SK-N-SH treated with all-trans-retinoic acid at 6 μM for 48 hours (cell line): ENCODE data around the gene NUDT2.

ENCODE experiments used
- ATAC-seq: fragments of 200-7000 bp; cut with Tn5 transposase; 3 replicates; pipeline ENCODE4 v1.9.1; 2020; ENCODE audit warnings: mild to moderate bottlenecking, moderate library complexity
- ARNTL ChIP-seq: fragments of 450-650 bp; formaldehyde crosslinking; IDR thresholded peaks from 2 replicates; pipeline ENCODE4 v1.5.0; 2020; ENCODE audit warnings: low read depth, mild to moderate bottlenecking, moderate library complexity, borderline replicate concordance
- BACH2 ChIP-seq: fragments of 250-450 bp; sonication (Bioruptor Pico); IDR thresholded peaks from 2 replicates; pipeline ENCODE4 v1.9.0; 2021; ENCODE audit warnings: mild to moderate bottlenecking, borderline replicate concordance
- CSDC2 ChIP-seq: fragments of 250-450 bp; sonication (Bioruptor Pico); IDR thresholded peaks from 2 replicates; pipeline ENCODE4 v1.5.0; 2020; ENCODE audit warnings: mild to moderate bottlenecking, moderate library complexity
- GLIS3 ChIP-seq: fragments of 250-450 bp; sonication (Bioruptor Pico); IDR thresholded peaks from 2 replicates; pipeline ENCODE4 v1.5.0; 2020; ENCODE audit warnings: mild to moderate bottlenecking, moderate library complexity
- ISL1 ChIP-seq: fragments of 250-450 bp; sonication (Bioruptor Pico); IDR thresholded peaks from 2 replicates; pipeline ENCODE4 v2.1.2; 2022; ENCODE audit warnings: mild to moderate bottlenecking, moderate library complexity
- OSR1 ChIP-seq: fragments of 250-450 bp; sonication (Bioruptor Pico); IDR thresholded peaks from 2 replicates; pipeline ENCODE4 v1.8.0; 2022; ENCODE audit warnings: moderate library complexity, mild to moderate bottlenecking, inconsistent platforms
- PPARA ChIP-seq: fragments of 250-450 bp; sonication (Bioruptor Pico); IDR thresholded peaks from 2 replicates; pipeline ENCODE4 v1.5.0; 2020; ENCODE audit warnings: mild to moderate bottlenecking, borderline replicate concordance
- RARB ChIP-seq: fragments of 250-450 bp; sonication (Bioruptor Pico); IDR thresholded peaks from 2 replicates; pipeline ENCODE4 v1.8.0; 2021; ENCODE audit warnings: mild to moderate bottlenecking, moderate library complexity
- SNAI2 ChIP-seq: fragments of 250-450 bp; sonication (Bioruptor Pico); IDR thresholded peaks from 2 replicates; pipeline ENCODE4 v1.5.0; 2020; ENCODE audit warnings: mild to moderate bottlenecking, moderate library complexity
- TCF4 ChIP-seq: fragments of 250-450 bp; sonication (Bioruptor Pico); IDR thresholded peaks from 2 replicates; pipeline ENCODE4 v1.8.0; 2021; ENCODE audit warnings: mild to moderate bottlenecking, moderate library complexity, borderline replicate concordance
- TOX ChIP-seq: fragments of 250-450 bp; sonication (Bioruptor Pico); IDR thresholded peaks from 2 replicates; pipeline ENCODE4 v1.8.0; 2021; ENCODE audit warnings: mild to moderate bottlenecking, moderate library complexity, borderline replicate concordance
- ZC3H10 ChIP-seq: fragments of 250-450 bp; sonication (Bioruptor Pico); IDR thresholded peaks from 2 replicates; pipeline ENCODE4 v1.5.1; 2021; ENCODE audit warnings: mild to moderate bottlenecking, moderate library complexity
- ZFP3 ChIP-seq: fragments of 250-450 bp; sonication (Bioruptor Pico); IDR thresholded peaks from 2 replicates; pipeline ENCODE4 v1.5.0; 2020; ENCODE audit warnings: mild to moderate bottlenecking, moderate library complexity
- ZFP30 ChIP-seq: fragments of 450-650 bp; formaldehyde crosslinking; IDR thresholded peaks from 2 replicates; pipeline ENCODE4 v1.5.0; 2022; ENCODE audit warnings: mild to moderate bottlenecking, moderate library complexity
- ZNF565 ChIP-seq: fragments of 450-650 bp; formaldehyde crosslinking; conservative IDR thresholded peaks from 2 replicates; pipeline ENCODE4 v1.5.0; 2020; ENCODE audit warnings: low read depth, mild to moderate bottlenecking, moderate library complexity
- ZNF70 ChIP-seq: fragments of 450-650 bp; formaldehyde crosslinking; IDR thresholded peaks from 2 replicates; pipeline ENCODE4 v1.5.0; 2020; ENCODE audit warnings: mild to moderate bottlenecking, moderate library complexity
- ZNF8 ChIP-seq: fragments of 450-650 bp; formaldehyde crosslinking; IDR thresholded peaks from 2 replicates; pipeline ENCODE4 v1.5.0; 2020; ENCODE audit warnings: mild to moderate bottlenecking, moderate library complexity
- TF ChIP-seq, protein P1 (sequence below): fragments of 250-450 bp; sonication (Bioruptor Pico); IDR thresholded peaks from 2 replicates; pipeline ENCODE4 v1.8.0; 2021; ENCODE audit warnings: low read depth, mild to moderate bottlenecking, moderate library complexity, borderline replicate concordance
- TF ChIP-seq, protein P2 (sequence below): fragments of 250-450 bp; sonication (Bioruptor Pico); IDR thresholded peaks from 2 replicates; pipeline ENCODE4 v1.5.1; 2021; ENCODE audit warnings: mild to moderate bottlenecking, moderate library complexity
- TF ChIP-seq, protein P3 (sequence below): fragments of 250-450 bp; sonication (Bioruptor Pico); IDR thresholded peaks from 2 replicates; pipeline ENCODE4 v1.5.1; 2020; ENCODE audit warnings: low read depth, mild to moderate bottlenecking, moderate library complexity
- TF ChIP-seq, protein P4 (sequence below): fragments of 250-450 bp; sonication (Bioruptor Pico); IDR thresholded peaks from 2 replicates; pipeline ENCODE4 v1.8.0; 2020; ENCODE audit warnings: mild to moderate bottlenecking, moderate library complexity, borderline replicate concordance
- TF ChIP-seq, protein P5 (sequence below): fragments of 250-450 bp; sonication (Bioruptor Pico); IDR thresholded peaks from 2 replicates; pipeline ENCODE4 v1.5.0; 2020; ENCODE audit warnings: mild to moderate bottlenecking, moderate library complexity

Gene NUDT2

DNA sequence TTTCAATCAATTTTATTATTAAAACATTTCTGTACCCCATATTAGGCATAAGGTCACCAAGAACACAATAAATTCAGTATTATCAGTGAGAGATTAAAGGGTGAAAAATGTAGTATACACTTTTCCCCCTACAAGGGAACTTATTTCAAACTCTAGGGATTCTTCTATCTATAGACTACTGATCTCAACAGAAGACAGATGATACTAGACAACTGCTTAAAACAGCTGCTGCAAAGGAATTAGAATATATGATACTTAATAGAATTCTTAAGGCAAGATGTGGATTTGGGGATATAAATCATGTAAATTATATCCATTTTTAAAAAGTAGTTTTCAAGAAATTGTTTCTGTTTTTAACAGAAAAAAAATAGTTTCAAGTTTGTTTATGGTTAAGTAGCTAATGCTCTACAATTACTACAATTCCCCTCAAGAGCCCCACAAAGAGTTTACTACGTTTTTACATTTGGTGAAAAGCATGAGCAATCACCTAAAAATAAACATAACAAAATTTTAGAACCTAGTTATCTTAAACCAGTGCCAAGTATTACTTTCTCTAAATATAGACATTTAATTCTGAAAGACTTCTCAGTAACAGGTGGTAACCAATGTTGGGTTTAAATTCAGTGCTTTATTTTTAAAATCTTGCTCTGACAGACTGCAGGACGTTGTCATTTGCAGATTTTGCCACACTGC lies 6.3 kb upstream of the NUDT2 start:
- no peak for ATAC-seq
- no peak for TF ChIP-seq TCF4 (CRISPR knock-in tag)
- TF ChIP-seq SNAI2 (CRISPR knock-in tag): no peak
- TF ChIP-seq BACH2 (CRISPR knock-in tag): no peak
- TF ChIP-seq, protein P1, sequence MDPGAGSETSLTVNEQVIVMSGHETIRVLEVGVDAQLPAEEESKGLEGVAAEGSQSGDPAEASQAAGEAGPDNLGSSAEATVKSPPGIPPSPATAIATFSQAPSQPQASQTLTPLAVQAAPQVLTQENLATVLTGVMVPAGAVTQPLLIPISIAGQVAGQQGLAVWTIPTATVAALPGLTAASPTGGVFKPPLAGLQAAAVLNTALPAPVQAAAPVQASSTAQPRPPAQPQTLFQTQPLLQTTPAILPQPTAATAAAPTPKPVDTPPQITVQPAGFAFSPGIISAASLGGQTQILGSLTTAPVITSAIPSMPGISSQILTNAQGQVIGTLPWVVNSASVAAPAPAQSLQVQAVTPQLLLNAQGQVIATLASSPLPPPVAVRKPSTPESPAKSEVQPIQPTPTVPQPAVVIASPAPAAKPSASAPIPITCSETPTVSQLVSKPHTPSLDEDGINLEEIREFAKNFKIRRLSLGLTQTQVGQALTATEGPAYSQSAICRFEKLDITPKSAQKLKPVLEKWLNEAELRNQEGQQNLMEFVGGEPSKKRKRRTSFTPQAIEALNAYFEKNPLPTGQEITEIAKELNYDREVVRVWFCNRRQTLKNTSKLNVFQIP (CRISPR knock-in tag): no peak
- TF ChIP-seq CSDC2 (CRISPR knock-in tag): no peak
- TF ChIP-seq ZNF70 (CRISPR knock-in tag): no peak
- TF ChIP-seq, protein P2, sequence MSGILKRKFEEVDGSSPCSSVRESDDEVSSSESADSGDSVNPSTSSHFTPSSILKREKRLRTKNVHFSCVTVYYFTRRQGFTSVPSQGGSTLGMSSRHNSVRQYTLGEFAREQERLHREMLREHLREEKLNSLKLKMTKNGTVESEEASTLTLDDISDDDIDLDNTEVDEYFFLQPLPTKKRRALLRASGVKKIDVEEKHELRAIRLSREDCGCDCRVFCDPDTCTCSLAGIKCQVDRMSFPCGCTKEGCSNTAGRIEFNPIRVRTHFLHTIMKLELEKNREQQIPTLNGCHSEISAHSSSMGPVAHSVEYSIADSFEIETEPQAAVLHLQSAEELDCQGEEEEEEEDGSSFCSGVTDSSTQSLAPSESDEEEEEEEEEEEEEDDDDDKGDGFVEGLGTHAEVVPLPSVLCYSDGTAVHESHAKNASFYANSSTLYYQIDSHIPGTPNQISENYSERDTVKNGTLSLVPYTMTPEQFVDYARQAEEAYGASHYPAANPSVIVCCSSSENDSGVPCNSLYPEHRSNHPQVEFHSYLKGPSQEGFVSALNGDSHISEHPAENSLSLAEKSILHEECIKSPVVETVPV (CRISPR knock-in tag): no peak
- no peak for TF ChIP-seq ZNF565 (CRISPR knock-in tag)
- TF ChIP-seq TOX (CRISPR knock-in tag): no peak
- no peak for TF ChIP-seq ISL1 (CRISPR knock-in tag)
- TF ChIP-seq ZC3H10 (CRISPR knock-in tag): no peak
- no peak for TF ChIP-seq ZFP30 (CRISPR knock-in tag)
- no peak for TF ChIP-seq ZFP3 (CRISPR knock-in tag)
- no peak for TF ChIP-seq GLIS3 (CRISPR knock-in tag)
- TF ChIP-seq, protein P3, sequence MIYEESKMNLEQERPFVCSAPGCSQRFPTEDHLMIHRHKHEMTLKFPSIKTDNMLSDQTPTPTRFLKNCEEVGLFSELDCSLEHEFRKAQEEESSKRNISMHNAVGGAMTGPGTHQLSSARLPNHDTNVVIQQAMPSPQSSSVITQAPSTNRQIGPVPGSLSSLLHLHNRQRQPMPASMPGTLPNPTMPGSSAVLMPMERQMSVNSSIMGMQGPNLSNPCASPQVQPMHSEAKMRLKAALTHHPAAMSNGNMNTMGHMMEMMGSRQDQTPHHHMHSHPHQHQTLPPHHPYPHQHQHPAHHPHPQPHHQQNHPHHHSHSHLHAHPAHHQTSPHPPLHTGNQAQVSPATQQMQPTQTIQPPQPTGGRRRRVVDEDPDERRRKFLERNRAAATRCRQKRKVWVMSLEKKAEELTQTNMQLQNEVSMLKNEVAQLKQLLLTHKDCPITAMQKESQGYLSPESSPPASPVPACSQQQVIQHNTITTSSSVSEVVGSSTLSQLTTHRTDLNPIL (CRISPR knock-in tag): no peak
- TF ChIP-seq, all 23 proteins: peak for 0

DNA sequence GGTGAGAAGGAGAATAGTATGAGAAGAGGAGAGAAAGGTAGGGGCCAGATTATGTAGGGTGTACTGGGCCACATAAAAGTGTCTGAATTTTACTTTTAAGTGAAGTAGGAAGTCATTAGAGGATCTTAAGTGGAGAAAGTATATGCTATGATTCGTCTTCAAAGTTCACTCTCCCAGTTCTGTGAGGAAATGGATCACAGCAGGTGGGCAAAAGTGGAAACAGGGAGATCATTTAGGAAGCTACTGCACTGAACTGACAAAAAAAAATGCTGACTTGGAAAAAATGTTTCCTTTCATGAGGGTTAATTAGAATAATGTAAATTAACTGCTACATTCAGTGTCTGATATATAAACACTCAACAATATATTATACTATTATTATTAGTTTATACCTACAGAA lies 2.7 kb upstream of the NUDT2 start:
- ATAC-seq: no peak
- TF ChIP-seq CSDC2 (CRISPR knock-in tag) (no peak), OSR1 (CRISPR knock-in tag) (no peak), SNAI2 (CRISPR knock-in tag) (no peak), TCF4 (CRISPR knock-in tag) (no peak), ISL1 (CRISPR knock-in tag) (no peak), ZFP30 (CRISPR knock-in tag) (no peak), RARB (CRISPR knock-in tag) (no peak), PPARA (CRISPR knock-in tag) (no peak), ARNTL (CRISPR knock-in tag) (no peak), ZNF565 (CRISPR knock-in tag) (no peak), GLIS3 (CRISPR knock-in tag) (no peak), ZNF70 (CRISPR knock-in tag) (no peak), ZNF8 (no peak), TOX (CRISPR knock-in tag) (no peak)
- TF ChIP-seq, protein P2 (CRISPR knock-in tag): no peak
- TF ChIP-seq, protein P4, sequence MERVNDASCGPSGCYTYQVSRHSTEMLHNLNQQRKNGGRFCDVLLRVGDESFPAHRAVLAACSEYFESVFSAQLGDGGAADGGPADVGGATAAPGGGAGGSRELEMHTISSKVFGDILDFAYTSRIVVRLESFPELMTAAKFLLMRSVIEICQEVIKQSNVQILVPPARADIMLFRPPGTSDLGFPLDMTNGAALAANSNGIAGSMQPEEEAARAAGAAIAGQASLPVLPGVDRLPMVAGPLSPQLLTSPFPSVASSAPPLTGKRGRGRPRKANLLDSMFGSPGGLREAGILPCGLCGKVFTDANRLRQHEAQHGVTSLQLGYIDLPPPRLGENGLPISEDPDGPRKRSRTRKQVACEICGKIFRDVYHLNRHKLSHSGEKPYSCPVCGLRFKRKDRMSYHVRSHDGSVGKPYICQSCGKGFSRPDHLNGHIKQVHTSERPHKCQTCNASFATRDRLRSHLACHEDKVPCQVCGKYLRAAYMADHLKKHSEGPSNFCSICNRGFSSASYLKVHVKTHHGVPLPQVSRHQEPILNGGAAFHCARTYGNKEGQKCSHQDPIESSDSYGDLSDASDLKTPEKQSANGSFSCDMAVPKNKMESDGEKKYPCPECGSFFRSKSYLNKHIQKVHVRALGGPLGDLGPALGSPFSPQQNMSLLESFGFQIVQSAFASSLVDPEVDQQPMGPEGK (CRISPR knock-in tag): no peak
- TF ChIP-seq, protein P5, sequence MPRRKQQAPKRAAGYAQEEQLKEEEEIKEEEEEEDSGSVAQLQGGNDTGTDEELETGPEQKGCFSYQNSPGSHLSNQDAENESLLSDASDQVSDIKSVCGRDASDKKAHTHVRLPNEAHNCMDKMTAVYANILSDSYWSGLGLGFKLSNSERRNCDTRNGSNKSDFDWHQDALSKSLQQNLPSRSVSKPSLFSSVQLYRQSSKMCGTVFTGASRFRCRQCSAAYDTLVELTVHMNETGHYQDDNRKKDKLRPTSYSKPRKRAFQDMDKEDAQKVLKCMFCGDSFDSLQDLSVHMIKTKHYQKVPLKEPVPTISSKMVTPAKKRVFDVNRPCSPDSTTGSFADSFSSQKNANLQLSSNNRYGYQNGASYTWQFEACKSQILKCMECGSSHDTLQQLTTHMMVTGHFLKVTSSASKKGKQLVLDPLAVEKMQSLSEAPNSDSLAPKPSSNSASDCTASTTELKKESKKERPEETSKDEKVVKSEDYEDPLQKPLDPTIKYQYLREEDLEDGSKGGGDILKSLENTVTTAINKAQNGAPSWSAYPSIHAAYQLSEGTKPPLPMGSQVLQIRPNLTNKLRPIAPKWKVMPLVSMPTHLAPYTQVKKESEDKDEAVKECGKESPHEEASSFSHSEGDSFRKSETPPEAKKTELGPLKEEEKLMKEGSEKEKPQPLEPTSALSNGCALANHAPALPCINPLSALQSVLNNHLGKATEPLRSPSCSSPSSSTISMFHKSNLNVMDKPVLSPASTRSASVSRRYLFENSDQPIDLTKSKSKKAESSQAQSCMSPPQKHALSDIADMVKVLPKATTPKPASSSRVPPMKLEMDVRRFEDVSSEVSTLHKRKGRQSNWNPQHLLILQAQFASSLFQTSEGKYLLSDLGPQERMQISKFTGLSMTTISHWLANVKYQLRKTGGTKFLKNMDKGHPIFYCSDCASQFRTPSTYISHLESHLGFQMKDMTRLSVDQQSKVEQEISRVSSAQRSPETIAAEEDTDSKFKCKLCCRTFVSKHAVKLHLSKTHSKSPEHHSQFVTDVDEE (CRISPR knock-in tag): no peak
- TF ChIP-seq, protein P1 (CRISPR knock-in tag): no peak
